GM19455 (cell line): ENCODE measurements around the gene HLCS.

ENCODE experiments used
- ATAC-seq: cut with Tn5 transposase; IDR thresholded peaks from one replicate; pipeline ENCODE4 v1.9.1; 2021; ENCODE audit not compliant: unreplicated experiment

Gene HLCS

DNA sequence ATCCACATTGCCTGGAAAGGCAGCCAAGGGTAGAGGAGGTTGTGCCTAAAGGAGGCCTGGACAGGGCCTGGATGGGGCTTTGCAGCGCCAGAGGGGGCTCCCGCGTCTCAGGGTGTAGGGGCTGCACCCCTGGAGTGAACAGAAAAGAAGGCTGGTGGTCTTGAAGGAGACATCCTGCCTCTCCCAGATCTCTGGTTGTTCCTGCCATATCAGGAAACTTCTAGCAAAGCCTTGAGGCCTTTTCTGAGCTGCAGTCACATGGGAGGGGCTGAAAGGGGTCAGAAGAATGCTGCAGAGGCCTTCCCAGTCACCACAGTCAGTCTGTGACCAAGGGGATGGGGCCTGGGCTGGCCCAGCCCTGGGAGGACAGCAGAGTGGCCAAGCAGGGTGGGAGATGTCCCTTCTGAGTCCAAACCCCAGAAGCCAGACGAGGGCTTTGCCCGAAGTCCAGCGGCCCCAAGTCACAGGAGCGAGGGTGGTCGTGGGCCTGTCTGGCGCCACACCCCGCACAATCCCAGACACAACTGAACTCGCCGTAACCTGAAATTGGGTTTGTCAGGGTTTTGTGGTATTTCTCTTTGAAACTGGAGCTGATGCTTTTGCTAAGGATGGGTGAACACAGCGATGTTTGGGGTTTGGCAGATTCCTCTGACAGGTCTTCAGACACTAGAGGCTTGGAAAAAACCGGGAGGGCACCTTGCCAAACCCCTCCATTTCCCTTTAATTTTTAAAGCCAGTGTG, 237.9 kb downstream of the HLCS start:
- ATAC-seq = no peak

DNA sequence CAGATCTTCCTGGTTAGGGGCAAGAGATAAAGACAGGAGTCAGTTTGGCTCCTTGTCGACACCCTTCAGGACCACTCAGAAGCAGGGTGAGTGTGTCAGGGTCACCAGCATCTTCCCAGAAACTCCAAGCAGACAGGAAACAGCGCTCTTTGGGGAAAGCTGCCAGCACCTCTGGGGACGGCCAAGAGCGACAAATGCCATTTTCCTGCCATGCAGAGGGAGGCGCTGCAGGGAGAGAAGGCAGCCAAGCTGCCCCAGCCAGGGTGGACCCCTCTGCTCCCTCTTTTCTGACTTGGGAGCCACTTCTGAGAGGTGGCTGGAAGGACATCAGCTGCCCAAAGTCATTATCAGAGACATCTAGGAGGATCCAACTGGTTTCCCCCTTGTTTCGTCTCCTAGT, 238.6 kb downstream of the HLCS start:
- ATAC-seq = no peak

DNA sequence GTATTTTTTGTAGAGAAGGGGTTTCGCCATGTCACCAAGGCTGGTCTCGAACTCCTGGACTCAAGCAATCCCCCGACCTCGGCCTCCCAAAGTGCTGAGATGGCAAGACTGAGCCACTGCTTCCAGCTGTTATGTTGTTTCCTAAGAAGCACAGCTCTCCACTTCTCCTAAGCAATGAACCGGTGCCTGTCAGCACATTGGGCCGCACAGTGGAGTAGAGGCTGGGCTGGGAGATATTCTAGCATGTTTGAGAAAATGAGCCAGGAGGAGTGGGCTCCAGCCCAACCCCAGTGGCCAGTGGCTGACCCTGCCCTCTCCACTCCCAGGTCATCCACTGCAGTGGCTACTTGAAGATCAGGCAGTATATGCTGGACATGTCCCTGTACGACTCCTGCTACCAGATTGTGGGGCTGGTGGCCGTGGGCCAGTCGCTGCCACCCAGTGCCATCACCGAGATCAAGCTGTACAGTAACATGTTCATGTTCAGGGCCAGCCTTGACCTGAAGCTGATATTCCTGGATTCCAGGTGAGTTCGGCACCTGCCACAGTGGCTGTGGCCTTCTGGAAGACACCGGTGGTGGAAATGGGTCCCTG, 240.6 kb downstream of the HLCS start:
- no peak for ATAC-seq

DNA sequence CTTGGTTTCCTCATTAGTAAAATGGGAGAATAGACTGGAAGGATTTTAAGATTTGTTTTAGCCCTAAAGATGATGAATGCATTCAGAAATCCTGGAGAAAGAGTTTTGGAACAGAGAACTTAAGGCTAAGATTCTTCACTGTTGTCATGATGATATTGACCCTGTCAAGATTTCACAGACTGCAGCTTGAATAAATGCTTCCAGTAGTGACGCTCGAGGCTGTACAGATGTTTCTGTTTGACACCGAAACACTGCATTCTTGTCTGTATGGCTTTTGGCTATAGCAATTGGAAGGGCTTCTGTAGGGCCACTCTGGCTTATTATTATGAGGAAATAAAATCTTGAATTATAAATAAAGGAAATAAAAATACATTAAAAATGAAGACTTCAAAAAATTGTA, 241.8 kb downstream of the HLCS start:
- ATAC-seq = no peak

DNA sequence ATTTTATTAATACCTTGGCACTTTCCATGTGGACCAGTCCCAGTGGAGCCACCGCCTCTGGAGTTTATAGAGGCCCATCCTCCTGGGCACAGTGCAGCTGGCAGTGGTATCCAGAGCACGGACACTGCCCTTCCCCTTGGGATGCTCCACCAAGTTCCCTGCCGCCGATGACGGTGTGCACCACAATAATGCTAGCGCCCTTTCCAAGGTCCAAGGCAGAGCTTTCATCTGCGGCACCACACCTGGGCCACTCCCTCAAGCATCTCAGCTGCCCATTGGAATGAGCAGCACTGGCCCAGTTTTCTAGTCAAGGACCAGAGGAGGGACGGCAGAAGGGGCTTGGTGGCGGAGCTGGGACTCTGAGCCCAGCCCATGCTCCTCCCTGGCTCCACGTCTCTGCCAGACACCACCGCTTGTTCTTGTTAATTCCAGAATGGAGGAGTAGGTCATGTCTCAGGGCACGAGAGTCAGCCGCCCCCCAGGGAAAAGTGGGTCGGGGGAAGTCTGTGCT, 243.0 kb downstream of the HLCS start:
- ATAC-seq = no peak

DNA sequence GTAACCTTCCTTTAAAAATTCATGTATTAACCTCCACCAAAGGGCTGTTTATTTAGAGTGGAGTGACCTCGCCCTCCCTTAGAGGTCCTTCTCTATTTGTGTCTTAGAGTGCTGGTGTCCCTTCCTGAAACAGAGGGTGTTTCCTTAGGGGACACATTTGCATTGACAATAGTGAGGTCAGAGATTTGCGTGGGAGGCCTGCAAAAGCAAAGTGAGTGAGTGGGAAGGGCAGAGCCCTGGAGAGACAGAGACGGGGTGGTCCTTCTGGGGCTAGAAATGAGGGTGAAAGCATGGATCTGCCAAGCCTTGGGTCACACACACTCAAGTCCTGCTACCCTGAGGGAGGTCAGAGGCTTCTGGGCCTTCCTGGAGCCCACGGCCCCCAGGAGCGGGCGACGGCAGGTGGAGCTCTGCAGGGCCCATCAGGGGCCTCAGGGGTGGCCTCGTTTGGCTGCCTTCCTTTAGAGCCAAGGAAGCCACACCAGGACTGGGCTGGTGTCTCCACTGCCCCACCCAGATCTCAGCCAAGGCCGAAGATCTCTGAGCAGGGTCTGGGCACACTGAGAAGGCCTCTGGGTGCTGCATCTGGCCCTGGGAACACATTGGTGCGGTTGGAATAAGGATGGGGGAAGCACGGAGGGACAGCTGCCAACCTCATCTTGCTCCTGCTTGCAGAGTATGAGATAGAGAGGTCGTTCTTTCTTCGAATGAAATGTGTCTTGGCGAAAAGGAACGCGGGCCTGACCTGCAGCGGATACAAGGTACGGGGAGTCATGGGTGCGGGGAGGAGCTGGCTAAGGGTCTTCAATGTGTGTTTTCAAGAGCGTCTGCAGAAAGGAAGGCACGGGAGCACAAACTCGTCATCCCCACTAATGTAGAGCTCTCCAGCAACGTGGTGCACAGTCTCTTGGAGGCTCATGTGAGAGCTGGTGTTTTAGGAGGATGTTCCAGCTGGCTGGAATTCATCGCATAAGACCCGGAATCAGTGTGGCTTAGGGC, 243.8 kb downstream of the HLCS start:
- no peak for ATAC-seq

DNA sequence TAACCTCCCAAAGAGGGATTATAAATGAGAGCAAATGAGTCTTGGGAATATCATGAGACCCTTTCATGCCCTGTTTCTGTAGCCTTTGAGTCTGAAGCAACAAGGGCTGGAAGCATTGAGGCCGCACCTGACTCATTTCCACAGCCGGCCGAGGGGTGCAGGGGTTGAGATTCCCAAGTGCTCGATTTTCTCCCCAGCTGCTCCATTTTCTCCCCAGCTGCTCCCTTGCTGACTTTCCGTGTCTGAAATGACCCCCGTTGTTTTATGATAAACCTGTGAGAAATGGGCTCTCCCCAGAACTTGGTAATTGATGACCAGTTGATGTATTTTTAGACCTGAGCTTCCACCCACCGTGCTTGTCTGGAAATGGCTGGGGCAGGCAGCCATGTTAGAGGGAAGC, 244.7 kb downstream of the HLCS start:
- ATAC-seq = no peak

DNA sequence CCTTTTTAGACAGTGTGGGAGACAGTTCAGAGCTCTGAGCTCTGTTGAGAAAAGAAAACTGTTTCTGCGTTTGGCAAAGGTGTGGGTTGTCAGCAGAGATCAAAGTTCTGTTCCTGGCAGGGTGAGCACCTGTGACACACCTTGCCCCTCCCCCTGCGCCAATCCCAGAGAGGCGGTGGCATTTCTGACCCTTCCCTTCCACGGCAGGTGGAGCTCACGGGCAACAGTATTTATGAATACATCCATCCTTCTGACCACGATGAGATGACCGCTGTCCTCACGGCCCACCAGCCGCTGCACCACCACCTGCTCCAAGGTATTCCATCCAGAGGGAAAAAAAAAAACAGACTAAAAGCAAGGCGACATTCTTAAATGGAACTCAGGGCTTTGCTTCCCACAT, 246.9 kb downstream of the HLCS start:
- no peak for ATAC-seq

DNA sequence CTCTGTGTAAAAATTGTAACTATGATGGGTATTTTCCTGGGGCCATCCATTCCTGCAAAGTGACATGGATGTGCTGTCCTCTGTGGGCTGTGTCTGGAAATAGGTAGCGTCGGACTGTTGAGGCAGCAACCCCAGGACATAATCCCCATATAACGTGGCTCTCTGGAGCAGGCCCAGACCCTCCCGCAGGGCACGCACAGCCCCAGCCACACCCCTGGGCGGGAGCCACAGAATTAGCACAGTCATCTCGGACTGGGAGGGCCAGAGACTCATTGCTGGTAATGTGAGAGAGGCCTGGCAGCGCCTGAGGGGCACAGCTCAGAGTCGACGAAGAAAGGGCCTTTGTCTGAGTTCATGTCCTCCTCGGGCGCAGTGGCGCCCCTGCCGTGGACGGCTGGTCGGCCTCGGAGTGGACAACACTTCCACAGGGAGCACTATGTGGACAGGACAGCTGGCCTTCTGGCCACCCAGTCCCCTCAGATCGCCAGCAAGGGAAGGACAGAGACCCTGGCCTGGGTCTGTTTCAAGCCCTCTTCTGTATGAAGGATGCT, 247.4 kb downstream of the HLCS start:
- ATAC-seq = no peak

DNA sequence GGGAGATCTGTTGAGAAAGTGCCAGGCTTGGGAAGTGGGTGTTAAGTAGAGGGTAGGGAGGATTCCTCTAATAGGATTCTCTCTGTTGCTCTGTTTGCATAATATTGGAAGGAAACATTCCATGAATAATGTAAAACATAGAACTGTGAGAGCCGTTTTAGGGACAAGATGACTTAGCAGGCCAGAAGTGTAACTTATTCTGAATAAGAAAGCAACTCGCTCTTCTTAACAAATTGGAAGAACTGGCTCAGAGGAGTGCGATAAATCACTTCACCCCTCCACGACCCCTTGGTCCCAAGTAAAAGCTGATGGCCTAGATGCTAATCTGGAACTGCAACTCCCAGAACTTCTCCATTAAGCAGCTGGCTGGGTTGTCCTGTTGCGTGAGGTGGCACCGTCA, 248.5 kb downstream of the HLCS start:
- ATAC-seq = no peak

DNA sequence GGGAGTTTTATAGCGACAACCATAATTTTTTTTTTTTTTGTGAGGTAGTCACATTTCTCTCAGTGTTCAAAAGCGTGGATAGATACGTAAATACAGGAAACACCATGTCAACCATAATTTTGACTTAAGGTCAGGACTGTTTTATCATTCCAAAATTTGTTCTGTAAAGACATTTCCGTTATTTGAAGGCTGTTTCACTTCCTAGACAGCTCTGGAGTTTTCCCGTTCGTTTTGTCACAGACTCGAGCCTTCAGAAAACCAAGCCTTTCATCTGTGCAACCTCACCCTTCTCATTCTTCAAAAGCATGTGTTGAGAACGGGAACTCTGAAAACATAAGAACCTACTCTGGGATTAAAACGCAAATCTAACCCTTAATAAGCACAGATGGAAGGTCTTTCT, 249.6 kb downstream of the HLCS start:
- no peak for ATAC-seq

DNA sequence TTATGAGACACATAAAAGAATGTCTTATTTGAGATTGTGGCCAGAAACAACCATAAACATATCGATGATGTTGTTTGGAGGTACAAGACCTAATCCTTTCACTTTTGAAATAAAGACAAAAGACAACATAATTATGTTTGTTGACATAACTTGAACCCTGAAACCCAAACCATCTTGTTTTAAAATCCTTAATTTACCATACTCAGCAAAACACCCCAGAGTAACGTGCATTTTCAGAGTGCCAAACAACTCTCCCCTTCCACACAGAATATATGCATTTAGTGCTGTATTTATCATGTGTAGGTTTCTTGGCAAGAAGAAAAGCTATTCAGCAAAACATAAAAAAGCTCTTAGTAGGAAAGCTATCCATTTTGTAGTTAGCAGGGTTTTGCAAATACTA, 250.1 kb downstream of the HLCS start:
- no peak for ATAC-seq

DNA sequence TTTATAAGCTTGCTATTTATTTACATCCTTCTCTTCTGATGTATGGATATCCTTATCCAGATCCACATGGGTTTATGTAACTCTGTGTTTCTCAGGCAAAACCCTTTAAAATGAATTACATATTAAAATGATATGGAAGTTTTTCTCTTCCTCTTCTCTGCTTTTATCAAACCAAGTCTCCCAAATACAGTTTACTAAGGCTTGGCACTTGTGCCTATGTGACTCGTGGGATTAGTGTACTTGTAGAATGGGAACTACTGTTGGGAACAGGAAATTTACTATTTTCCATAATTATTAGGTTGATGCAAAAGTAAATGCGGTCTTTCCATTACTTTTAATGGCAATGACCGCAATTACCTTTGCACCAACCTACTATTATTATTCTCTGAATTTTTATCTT, 252.7 kb downstream of the HLCS start:
- ATAC-seq = no peak

DNA sequence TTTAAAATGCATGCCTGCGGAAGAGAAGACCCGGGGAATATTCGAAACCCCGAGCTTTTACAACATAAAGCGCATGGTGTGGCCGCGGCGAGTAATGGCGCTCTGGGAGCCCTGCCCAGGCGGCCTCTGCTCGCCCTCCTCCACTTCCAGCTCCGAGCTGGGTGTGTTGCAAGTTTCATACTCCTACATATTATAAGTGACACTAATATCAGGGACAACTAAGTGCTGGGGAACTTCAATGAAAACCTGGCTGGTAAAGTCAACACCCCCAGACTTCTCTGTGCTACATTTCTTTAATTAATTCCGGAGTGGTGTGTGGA, 255.8 kb downstream of the HLCS start:
- no peak for ATAC-seq

DNA sequence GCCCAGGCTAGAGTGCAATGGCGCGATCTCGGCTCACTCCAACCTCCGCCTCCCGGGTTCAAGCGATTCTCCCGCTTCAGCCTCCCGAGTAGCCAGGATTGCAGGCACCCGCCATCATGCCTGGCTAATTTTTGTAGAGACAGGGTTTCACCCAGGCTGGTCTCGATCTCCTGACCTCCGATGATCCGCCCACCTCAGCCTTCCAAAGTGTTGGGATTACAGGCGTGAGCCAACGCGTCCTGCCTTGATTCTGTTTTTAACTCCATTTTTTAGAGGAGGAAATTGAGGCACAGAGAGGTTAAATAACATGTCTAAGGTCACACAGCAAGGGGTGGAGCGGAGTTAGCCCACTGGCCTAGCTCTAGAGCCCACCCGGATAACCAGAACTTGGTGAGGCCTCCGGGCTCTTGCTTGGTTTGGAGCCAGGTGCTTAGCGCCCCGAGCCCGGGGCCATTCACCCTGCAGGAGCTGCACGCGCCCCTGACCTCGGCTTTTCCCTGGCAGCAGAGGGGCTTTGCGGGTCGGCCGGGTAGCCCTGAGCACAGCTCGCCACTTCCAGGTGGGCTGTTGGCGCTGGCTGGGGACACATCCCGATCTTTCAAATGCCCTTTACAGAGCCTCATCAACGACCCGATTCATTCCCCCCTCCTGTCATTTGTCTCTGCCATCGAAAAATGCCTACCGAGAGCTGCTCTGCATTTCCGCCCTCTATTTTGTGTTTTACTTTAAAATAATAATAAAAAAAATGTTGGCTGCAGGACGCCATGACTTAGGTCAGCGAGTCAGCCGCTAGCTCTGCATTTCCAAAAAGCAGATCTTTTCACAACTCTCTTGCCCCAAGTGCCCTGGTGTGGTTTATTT, 256.4 kb downstream of the HLCS start:
- ATAC-seq = no peak

DNA sequence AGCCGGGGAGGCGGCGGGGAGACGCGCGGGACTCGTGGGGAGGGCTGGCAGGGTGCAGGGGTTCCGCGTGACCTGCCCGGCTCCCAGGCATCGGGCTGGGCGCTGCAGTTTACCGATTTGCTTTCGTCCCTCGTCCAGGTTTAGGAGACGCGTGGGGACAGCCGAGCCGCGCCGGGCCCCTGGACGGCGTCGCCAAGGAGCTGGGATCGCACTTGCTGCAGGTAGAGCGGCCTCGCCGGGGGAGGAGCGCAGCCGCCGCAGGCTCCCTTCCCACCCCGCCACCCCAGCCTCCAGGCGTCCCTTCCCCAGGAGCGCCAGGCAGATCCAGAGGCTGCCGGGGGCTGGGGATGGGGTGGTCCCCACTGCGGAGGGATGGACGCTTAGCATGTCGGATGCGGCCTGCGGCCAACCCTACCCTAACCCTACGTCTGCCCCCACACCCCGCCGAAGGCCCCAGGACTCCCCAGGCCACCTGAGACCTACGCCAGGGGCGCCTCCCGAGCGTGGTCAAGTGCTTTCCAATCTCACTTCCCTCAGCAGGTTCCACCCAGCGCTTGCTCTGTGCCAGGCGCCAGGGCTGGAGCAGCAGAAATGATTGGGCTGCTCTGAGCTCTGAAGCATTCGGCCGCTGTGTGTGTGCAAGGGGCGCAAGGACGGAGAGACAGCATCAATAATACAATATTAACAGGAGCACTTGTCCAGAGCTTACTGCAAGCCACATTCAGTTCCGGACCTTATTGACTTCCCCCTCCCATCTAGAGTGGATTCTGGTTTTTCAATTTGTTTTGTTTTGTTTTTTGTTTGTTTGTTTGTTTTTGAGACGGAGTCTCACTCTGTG, 257.2 kb downstream of the HLCS start:
- ATAC-seq = no peak

DNA sequence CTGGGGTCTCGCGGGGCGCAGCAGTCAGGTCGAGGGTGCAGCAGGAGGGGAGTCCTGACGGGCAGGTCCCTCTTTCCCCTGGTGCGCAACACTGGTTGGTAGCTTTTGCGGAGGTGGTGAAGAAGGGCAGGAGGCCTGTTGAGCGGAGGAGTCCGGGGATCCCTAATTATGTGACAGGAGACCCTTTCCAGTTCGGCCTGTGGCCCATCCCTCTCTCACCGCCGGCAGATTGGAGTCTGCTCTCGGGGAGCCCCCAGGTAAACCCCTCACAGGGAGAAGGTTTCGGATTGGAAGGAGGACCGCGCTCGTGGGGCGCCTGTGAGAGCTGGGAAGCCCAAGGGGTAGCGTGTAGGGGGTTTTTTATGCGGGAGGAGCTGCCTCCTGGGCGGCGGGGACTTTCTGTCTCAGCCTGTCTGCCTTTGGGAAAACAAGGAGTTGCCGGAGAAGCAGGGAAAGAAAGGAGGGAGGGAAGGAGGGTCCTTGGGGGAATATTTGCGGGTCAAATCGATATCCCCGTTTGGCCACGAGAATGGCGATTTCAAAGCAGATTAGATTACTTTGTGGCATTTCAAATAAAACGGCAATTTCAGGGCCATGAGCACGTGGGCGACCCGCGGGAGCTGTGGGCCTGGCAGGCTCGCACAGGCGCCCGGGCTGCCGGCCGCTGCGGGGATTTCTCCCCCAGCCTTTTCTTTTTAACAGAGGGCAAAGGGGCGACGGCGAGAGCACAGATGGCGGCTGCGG, 258.0 kb downstream of the HLCS start:
- ATAC-seq = no peak

DNA sequence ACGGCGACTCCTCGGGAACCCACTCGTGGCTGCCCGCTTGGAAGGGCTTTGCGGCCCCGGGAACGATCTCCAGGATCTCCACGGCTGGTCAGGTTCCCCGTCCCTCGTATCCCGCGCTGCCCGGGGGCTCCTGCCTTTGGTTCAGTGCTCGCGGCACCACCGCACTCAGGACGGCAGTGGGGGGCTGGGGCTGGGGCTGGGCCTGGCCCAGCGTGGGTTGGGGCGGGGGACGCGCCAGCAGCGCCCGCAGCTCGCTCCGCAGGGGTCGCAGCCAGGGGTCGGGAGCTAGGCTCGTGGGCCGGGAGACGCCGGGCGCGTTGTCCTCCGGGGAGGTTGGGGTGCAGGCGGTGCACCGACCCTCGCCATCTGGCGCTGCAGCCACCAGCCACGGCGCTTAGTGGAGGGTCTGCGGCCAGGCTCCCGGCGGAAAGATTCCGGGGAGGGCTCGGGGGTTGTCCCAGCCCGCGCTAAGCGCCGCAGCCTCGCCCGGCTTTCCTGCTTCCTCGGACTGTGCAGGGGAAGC, 258.6 kb downstream of the HLCS start:
- no peak for ATAC-seq
